GM21825 (cell line): Measurements from ENCODE around the gene SH3GL2.
"Not testable (repeated sequence)": the region's sequence is repeated elsewhere in the genome, so short reads cannot be mapped to it uniquely, and the experiment has no call there.

ENCODE experiments used
- ATAC-seq: cut with Tn5 transposase; IDR thresholded peaks from one replicate; pipeline ENCODE4 v1.9.1; 2021; ENCODE audit warnings: mild to moderate bottlenecking, moderate library complexity; ENCODE audit not compliant: unreplicated experiment

The SH3GL2 gene

DNA sequence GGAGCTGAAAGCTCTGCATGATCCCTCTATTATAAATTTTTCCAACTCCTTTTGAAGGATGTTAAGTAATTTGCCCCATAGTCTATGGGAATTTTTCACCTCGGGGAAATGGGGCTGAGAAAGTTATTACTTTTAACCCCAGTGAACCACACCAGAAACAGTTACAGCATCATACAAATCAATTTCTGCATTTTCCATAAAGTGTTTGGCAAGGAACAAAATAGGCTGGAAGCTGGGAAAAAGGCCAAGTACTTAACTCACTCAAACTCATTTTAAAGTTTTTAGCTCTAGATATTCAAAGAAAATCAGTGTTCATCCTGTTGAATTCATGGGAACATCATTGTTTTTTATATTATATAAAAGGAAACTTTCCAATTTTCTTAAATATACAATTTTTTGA, 160.9 kb downstream of the SH3GL2 start:
- ATAC-seq: no peak

DNA sequence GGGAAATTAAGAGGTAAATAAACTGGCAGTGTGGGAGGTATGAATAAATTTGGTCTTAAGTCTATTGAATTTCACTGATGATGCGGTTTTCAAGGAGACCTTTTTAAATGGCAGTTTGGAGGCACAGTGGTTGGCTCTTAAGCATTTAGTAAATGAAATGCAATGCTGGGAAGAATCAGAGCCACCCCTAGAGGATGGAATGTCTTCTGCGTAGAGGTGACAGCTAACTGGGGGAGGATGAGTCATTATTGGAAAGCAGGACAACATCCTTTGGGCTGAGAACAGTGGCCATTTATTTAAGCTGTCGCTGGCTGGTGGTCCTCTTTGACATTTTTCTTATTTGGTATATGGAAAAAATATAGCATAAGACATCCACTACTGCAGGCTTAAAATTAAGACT, 163.2 kb downstream of the SH3GL2 start:
- no peak for ATAC-seq

DNA sequence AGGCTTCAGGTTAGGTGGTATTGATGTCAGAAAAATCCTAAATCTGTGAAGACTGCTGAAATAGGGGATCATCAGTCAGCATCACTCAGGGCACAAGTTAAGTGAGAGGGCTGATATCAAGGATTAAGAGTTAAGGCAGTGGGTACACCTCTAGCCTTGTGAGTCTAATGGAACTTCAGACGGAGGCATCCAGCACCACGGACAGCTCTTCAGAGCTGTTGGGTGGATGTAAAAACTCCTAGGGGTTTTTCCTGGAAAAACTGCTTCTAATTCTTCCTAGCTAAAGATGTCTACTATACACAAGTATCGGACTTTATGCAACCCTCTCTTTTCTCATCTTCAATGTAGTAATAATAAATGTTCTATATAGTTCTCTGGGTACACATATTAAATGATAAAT, 165.9 kb downstream of the SH3GL2 start:
- ATAC-seq: no peak

DNA sequence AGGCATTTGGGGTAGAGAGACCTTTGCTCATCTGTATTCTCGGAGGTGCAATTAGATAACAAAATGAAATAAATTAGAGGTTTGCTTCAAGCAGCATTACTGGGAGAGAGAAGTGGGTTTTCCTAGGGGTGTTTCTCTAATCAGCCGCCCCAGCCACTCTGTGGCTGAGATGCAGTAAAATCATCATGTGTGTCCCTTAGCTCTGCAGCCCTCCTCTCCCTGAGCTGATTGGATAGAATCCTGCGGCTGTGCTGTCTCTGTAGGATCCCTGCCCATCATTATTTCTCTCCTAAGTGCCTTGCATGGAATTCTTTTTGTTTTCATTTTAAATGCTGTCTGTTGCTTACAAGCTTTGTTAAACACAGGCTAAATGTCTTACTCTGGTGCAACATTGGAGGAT, 171.4 kb downstream of the SH3GL2 start:
- ATAC-seq: no peak

DNA sequence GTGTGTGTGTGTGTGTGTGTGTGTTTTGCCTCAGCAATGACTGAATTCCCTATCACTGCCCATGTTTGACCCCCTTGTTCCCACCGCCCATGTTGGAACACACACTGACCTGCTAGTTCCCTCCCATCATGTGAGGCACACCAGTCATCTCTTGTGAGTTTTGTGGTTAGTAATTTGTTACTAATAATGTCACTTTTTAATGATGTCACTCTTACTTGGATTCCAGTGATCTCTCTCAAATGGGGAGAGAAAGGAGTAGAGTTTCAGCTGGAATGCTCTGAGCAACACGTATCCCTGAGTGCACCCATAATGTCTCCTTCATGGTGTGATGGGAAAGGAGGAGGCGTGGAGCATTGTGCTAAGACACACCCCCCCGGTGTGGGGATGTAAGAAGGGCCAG, 172.6 kb downstream of the SH3GL2 start:
- ATAC-seq: no peak

DNA sequence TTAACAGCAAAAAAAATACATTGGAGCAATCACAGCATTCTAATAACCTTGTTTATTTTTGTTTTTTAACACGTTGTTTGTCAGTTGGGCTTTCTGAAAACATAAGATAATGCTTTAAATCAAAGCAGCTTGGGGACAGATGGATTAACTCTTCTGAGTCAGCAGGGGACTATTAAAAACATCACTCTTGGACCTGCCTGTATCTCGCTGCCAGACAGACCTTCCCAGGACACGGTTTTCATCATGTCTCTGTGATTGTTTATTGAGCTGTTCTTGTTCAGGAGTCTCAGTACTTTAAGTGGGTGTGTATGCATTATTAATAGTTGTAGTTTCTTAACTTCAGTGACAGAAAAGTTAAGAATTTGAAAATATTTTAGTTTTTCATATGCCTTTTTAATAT, 173.2 kb downstream of the SH3GL2 start:
- ATAC-seq: no peak

DNA sequence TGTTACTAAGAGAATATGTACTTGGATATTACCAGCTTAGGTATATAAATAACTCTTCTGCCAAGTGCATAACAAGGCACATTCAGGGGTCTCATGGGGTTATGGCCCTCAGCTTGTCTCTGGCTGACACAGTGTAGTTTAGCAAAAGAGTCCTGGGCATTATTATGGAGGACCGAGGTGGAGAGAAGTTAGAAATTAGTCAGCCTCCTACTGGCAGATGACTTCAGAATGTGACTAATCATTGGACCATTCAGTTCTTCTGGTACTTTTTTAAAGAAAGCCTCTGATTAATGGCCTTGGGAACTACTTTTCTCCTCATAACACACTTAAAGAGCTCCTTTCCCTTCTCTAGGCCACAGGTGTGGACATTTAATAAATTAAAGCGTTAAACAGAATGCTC, 178.9 kb downstream of the SH3GL2 start:
- no peak for ATAC-seq

DNA sequence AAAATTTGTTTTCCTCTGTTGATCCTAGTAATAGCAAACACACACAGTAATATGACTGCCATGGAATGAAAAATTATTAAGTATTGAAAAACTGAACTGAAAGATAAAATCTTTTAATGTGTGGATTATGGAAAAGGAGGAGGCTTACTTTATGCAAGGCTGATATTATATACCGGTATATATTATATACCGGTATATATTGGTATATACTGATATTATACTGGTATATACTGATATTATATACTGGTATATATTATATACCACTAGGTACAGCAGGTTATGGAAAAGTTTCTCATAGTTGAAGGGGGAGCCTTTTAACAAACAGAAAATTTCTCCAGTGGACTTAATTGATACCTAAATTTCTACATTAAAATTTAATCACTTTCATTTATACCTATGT, 181.4 kb downstream of the SH3GL2 start:
- no peak for ATAC-seq

DNA sequence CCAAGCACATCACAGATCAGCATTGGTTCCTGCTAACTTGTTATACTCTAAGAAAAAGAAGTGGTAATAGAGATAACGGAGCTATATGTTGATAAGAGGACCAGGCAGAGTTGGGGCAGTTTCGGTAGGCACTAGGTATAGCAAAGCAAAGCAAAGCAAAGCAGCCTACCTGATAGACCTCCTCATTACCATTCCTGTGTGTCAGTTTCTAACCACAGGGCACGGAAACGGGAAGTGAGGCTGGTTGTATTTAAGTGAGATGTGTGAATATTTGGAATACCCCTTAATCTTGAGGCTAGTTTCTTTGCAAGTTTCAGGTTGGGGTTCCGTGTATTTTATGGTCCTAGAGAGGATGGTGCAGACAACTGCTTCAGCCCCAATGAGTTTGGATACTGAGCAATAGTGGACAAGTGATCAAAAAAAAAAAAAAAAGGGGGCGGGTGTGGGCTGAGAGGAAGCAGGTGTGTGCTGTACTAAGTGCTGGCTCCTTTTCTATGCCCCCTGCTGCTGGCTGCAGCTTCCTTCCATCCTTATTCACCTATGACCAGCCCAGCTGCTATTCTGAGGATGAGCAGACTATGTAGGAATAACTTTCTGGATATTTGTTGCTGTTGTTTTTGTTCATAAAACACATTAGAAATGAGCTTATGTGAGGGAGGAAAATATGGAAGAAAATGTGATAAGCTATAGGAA, 183.3 kb downstream of the SH3GL2 start:
- ATAC-seq: no peak

DNA sequence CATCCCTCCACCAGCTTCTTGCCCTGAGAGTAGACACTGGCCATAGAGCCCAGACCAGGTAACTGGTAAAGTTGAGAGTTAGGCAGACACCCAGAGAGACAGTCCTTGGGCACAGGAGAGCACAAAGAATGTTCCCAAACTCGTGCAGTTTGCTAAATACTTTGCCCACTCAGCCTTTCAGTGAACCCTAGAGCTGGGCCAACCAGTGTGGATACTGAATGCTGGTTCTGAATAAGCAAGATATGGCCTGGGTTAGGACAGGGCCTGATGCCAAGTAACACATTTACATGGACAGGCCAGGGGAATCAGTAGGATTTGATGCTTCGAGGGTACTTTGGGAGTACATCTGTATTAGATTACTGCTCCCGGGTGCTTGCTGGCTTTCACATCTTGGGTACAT, 185.4 kb downstream of the SH3GL2 start:
- ATAC-seq: no peak

DNA sequence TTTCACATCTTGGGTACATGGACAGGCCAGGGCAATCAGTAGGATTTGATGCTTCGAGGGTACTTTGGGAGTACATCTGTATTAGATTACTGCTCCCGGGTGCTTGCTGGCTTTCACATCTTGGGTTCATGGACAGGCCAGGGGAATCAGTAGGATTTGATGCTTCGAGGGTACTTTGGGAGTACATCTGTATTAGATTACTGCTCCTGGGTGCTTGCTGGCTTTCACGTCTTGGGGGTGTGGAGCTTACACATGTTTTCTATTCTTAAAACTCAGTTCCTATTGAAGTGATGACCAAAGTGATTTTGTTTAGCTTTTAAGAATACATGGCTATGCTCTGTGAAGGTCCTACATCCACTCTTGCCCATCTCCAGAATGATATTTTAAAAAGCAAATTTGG, 186.3 kb downstream of the SH3GL2 start:
- ATAC-seq: not testable (repeated sequence)

DNA sequence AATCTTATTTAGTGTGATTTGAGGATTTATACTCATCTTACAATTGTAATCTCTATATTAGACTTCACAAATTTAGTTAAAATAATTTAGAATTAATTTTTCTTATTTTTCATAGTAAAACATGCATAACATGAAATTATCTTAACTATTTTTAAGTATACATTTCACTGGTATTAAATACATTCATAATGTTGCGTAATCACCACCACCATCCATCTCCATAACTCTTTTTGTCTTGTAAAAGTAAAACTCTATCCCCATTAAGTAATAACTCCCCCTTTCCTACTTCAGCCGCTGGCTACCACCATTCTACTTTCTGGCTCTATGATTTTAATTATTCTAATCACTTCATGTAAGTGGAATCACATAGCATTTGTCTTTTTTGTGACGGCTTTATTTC, 193.4 kb downstream of the SH3GL2 start:
- ATAC-seq: no peak

DNA sequence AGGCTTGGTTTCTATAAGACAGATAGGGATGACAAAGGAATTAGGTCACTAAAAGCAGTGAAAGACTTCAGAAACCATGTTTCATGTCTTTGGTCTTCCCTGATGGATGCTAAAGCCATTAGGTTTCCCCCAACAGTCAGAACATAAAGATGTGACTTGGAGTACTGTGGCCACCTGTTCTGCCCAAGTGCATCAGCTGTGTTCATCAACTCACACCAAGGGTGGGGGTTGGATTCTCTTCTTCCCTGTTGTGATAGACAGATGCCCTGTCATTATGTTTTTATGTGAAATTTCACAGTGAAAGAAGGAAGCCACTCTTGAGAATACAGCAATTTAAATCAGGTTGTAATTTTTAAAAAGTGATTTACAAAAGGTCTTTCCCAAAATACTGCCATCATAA, 196.8 kb downstream of the SH3GL2 start:
- ATAC-seq: no peak

DNA sequence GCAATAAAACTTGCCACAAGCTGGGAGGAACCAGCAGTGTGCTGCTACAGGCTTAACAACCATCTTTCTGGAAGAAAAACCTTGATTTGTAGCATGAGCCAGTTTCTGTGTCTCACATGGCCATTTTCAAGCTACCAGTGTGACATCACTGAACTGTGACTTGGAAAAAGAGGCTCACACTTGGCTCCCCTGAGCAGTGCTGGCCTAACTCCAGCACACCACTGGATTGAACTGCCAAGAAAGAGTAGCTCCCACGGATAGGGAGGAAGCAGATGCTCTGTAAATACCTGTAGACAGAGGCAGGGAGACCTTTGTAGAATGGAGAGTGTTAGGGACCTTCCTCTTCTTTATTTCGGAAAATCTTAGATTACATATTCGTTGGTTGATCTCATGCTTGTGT, 197.9 kb downstream of the SH3GL2 start:
- ATAC-seq: no peak

DNA sequence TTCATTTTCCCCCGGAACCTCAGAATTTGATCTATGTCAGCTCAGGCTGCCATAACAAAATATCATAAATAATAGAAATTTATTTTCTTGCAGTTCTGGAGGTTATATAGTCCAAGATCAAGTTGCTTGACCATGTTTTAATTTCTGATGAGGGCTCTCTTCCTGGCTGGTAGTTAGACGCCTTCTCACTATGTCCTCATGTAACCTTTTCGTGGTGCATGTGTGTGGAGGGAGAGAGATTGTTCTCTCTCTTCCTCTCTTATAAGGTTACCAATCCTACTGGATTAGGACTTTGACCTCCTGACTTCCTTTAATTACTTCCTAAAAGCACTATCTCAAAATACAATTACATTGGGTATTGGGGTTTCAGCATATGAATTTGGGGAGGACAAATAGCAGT, 198.6 kb downstream of the SH3GL2 start:
- no peak for ATAC-seq

DNA sequence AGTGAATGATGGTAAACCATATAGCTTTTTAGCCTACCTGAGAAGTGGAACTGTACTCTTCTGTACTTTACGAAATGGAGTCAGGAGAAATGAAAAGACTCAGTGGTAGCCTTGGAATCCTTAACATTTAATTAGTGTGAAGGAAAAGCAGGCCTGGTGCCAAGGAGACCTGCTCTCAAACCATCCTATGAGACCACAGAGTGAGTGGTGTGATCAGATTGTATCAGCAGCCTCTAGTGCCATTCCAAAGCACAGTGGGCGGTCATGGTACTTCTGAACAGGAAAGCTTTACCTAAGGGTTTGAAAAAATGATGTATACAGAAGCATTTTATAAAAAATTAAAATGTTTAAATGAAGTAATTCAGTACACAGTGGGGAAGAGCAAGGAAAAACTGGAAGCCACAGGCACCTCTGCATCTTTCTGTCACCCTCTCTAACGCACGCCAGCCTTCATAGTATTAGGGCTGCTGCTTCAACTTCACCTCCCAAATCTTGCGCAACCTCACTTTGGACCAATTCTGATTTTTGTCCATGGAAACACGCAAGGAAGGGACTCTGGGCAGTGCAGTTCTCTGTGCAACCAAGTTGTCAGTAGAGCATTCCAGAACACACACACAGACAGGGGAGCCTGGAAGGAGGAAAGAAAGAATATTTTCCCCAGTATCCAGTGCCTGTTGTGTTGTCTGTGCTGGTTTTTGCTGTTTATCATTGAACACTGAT, 203.7 kb downstream of the SH3GL2 start:
- no peak for ATAC-seq

DNA sequence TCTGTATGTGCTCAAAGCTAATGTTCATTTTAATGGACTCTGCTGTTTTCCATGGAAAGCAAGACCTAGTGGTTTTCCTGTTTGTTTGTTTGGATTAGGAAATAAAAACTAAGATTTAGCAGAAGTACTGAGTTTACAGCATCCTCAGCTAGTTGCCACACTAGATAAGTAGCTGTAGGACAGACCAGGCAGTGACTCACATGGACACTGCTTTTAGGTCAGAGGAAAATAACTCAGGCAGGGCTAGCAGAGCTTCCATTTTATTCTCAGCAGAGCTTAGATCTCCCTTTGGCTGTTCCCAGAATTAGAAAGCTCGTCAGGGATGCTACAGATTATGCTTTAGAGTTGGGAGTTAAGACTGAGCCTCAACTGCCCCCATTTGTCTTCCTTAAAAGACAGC, 204.4 kb downstream of the SH3GL2 start:
- no peak for ATAC-seq

DNA sequence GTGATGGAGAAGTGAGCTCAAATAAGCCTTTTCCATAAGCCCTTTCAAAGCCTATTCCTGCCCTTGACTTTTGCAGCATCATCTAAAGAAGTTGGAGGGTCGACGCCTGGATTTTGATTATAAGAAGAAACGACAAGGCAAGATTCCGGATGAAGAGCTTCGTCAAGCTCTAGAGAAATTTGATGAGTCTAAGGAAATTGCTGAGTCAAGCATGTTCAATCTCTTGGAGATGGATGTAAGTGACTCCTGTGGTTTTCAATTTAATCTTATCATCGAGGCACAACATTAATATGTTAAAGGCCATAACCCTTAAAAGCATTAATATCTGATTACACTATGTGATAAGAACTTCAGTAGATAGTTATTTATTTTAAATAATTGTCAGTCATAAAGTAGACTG, 210.4 kb downstream of the SH3GL2 start:
- no peak for ATAC-seq

DNA sequence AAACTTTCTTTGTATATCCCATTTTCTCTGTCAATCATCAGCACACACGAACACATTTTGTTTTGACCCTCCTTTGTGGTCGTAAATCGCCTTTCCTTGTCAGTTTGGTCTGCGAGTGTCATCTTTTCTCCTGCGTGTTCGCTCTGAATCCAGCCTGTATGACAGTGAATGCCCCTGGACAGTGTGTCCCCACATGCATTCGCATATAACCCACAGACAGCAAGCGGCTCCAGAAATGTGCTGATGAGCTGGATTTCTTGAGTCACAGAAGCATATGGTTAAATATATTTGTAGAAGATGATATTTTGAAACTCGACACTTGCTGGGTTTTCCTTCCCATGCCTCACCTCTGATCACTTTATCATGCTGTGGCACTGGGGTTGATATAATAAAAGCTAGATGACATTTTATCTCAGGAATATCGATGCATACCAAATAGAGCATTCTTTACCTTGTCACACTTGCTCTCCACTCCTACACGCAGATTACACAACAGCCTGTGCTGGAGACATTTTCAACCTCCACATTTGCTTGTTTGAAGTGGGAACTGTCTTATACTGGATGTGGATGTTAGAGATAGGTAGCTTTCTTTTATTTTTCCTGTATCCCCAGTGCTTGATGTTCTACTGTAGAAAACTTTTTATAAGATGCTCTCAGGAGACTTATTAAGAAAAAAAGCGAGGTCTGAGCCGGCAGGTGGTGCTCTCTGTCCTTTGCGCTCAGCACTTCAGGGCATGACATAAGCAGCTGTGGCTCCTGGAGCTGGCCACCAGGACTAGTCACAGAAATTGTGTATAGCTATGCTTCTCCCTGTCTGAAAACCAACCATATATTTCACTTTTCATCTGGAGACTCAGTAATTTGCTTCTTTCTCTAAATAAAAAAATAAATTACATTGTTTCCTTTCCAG, 215.1 kb downstream of the SH3GL2 start:
- no peak for ATAC-seq

DNA sequence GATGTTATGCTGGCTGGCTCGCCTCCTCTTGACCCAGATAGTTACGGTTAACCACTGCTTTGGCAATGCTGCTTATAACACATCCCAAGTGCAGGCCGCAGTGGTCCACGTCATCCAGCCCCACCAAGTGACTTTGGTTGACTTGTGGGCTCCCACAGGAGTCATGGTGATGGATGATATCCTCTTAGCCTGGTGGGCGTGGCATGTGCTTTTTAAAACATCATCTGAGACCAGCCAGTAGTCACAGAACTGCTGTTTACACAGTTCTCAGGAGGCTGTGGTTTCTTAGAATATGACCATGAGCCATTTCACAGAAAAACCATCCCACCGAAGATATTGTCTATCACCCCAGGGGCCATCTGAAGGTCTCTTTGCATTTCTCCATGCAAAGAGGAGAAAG, 216.9 kb downstream of the SH3GL2 start:
- ATAC-seq: no peak

DNA sequence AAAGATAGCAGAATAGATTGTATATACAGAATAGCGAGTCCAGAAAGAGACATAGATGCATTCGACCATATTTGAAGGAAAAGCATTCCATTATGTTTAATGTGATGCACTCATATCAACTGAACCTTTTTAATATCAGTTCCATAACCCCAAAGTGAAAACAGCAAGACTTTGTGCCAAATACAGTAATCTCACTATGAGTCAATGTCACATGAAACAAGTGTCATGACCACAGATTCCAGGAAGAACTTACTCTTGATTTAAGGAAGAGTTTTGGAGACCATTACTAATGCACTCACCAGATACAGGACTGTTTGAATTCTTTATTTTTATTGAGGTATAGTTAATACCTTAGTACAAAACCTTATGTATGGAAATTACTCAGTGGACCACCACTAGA, 220.5 kb downstream of the SH3GL2 start:
- no peak for ATAC-seq

DNA sequence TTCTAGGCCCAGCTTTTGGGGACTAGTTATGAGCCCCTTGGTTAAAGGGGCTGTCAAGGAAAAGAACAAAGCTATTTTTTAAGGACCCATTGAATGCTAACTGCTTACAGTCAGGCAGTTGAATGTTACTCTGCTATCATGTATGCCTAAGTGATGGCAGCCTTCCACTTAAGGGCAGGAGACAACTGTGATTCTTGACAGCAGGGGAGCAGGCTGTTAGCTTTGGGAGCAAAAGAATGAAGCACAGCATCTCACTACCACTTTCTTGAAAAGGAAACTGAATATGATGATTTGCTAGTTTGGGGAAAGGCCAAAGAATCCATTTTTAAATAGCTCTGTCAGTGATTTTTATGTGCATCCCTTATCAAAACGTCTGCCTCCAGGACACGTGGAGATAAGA, 221.6 kb downstream of the SH3GL2 start:
- no peak for ATAC-seq
